ENCODE results near the gene ANAPC2. TPM values are rescaled to one million over a fixed set of nuclear protein-coding genes. Genes with fewer than 3 reads are reported as not detected.

ANAPC2 gene
- polyA plus RNA-seq, 2 of the 4 experiments (the other 2 are of a cell fraction), result 17.5 to 40.7 TPM

- Histone ChIP-seq H3K27ac (no peak overlapping the region), H3K4me1 (no peaks in the 10 kb centered on the region), H3K4me3 (no peak overlapping the region), H3K9me3 (no peaks in the 10 kb centered on the region), H3K4me2 (no peak overlapping the region)
- FAIRE-seq, result no peak
- POLR2A ChIA-PET, result no interaction called here
- no peak for DNase-seq (ENCODE audit: low read depth in 1 of 2, low spot score in 1 of 2)
- CTCF ChIA-PET, result interaction anchor here (0.6 to 16.5 kb wide), 8 partner anchors 10 to 59 kb away, joined by 3 to 156 read pairs (median 8); partner anchors contain the start of genes ANAPC2, LRRC26 and SSNA1
- no peak for ATAC-seq
- TF ChIP-seq POLR2A (IDR thresholded peaks at IDR 0.05; ENCODE audit: low read length) (no peak), FOSL2 (IDR thresholded peaks at IDR 0.05) (no peak), FOSL2 (CRISPR knock-in tag; IDR thresholded peaks at IDR 0.05) (no peak), CTCF (IDR thresholded peaks at IDR 0.05) (no peak), ZC3H11A (IDR thresholded peaks at IDR 0.05) (no peak), HEYL (CRISPR knock-in tag; IDR thresholded peaks at IDR 0.05) (no peak), POLR2AphosphoS2 (conservative IDR thresholded peaks at IDR 0.05; ENCODE audit: low read length) (no peak)
- WGBS (ENCODE audit: missing lambda C conversion rate), result 88% methylated on average over 17 of the region's 19 CpGs
These were observed 9.3 kb downstream of the ANAPC2 start for GRCh38 chr9:137178939-137179630.

- Histone ChIP-seq H3K9me3 (no peaks in the 10 kb centered on the region), H3K4me2 (no peak overlapping the region), H3K27ac (no peak overlapping the region), H3K4me3 (no peak overlapping the region), H3K4me1 (no peaks in the 10 kb centered on the region)
- FAIRE-seq (no peak), ATAC-seq (no peak), DNase-seq (ENCODE audit: low read depth in 1 of 2, low spot score in 1 of 2) (no peak)
- 93% methylated on average over 23 of the region's 23 CpGs for WGBS (ENCODE audit: missing lambda C conversion rate)
- ChIA-PET POLR2A (no interaction called here), CTCF (interaction anchor here (0.6 to 16.5 kb wide), 9 partner anchors 9 to 59 kb away, joined by 3 to 156 read pairs (median 8); partner anchors contain the start of genes ANAPC2, LRRC26 and SSNA1)
- TF ChIP-seq CEBPB (IDR thresholded peaks at IDR 0.05) (no peak), BCL3 (IDR thresholded peaks at IDR 0.05) (no peak), ZC3H11A (IDR thresholded peaks at IDR 0.05) (no peak), KDM1A (IDR thresholded peaks at IDR 0.05; ENCODE audit: low read depth) (no peak), JUN (IDR thresholded peaks at IDR 0.05) (no peak), CBX2 (IDR thresholded peaks at IDR 0.05; ENCODE audit: borderline replicate concordance, low read depth) (no peak), NFE2L2 (conservative IDR thresholded peaks at IDR 0.05; ENCODE audit: low read length) (no peak), HMGXB4 (CRISPR knock-in tag; IDR thresholded peaks at IDR 0.05; ENCODE audit: borderline replicate concordance) (no peak)
These were observed 10.0 kb downstream of the ANAPC2 start for GRCh38 chr9:137178201-137178938.

GRCh38 chr9:137176302-137177182, 11.8 kb downstream of the ANAPC2 start:
- Histone ChIP-seq H3K27ac (no peak overlapping the region), H3K4me3 (no peak overlapping the region), H3K4me1 (no peaks in the 10 kb centered on the region), H3K9me3 (no peaks in the 10 kb centered on the region), H3K4me2 (no peak overlapping the region)
- DNase-seq (ENCODE audit: low read depth in 1 of 2, low spot score in 1 of 2) (peak; percentile 73 to 91), ATAC-seq (peak; percentile 78 to 85), FAIRE-seq (peak; percentile 93)
- TF ChIP-seq MAX (IDR thresholded peaks at IDR 0.05) (peak; percentile 42; the same call in 1 of the 2 replicates), PBX3 (IDR thresholded peaks at IDR 0.05) (no peak), RARB (CRISPR knock-in tag; IDR thresholded peaks at IDR 0.05) (no peak), CTCF (IDR thresholded peaks at IDR 0.05) (peak; percentile 54), JUNB (IDR thresholded peaks at IDR 0.05) (no peak), NR3C1 (IDR thresholded peaks at IDR 0.05) (no peak), RAD21 (conservative IDR thresholded peaks at IDR 0.05 in 1 of 2, IDR thresholded peaks at IDR 0.05 in 1 of 2) (peak; percentile 24 to 48; a peak in 2 of 5 replicates), MAFK (IDR thresholded peaks at IDR 0.05; ENCODE audit: partially characterized antibody) (no peak)
- ChIA-PET CTCF (interaction anchor here (0.7 to 16.5 kb wide), 25 partner anchors 12 to 109 kb away, joined by 3 to 156 read pairs (median 4); partner anchors contain the start of genes ANAPC2, RNF224 and SSNA1), POLR2A (interaction anchor here (0.7 to 1.4 kb wide), 9 partner anchors 9 to 64 kb away, joined by 3 to 15 read pairs (median 4); partner anchors contain the start of genes SSNA1, TPRN and TUBB4B)
- 46% methylated on average over 17 of the region's 17 CpGs for WGBS (ENCODE audit: missing lambda C conversion rate)
